ENCODE measurements around the gene PDE1A.
"Not testable (repeated sequence)": the region's sequence is repeated elsewhere in the genome, so short reads cannot be mapped to it uniquely, and the experiment has no call there.

PDE1A gene

GRCh38 chr2:182406221-182406620 is 20.6 kb downstream of the PDE1A start:
- no peak for DNase-seq (ENCODE audit: low read depth in 2 of 2)

GRCh38 chr2:182404975-182405561 is 21.8 kb downstream of the PDE1A start:
- no peak for DNase-seq (ENCODE audit: low read depth in 2 of 2)

GRCh38 chr2:182404092-182404491 is 22.7 kb downstream of the PDE1A start:
- DNase-seq (ENCODE audit: low read depth in 2 of 2) = no peak

GRCh38 chr2:182393270-182393760 is 33.5 kb downstream of the PDE1A start:
- DNase-seq (ENCODE audit: low read depth in 2 of 2) = no peak

DNA sequence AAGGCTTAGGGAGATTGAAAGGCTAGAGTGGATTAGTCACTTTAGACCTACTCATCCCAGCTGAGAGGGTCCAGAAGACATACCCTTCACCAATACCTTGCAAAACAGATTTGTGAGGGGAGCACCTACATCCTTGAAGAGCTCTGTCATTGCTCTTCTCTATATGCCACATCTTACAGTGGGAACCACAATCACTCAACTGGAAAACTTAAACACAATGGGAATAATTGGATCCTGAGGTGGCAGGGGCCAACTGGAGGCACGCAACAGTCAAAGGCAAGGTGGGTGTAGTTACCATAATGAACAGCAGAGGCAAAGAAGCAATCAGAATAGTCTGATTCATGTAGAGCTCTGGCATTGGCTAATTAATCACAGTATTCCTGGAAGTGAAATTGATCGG is 35.4 kb downstream of the PDE1A start:
- DNase-seq (ENCODE audit: low read depth in 2 of 2) = no peak

DNA sequence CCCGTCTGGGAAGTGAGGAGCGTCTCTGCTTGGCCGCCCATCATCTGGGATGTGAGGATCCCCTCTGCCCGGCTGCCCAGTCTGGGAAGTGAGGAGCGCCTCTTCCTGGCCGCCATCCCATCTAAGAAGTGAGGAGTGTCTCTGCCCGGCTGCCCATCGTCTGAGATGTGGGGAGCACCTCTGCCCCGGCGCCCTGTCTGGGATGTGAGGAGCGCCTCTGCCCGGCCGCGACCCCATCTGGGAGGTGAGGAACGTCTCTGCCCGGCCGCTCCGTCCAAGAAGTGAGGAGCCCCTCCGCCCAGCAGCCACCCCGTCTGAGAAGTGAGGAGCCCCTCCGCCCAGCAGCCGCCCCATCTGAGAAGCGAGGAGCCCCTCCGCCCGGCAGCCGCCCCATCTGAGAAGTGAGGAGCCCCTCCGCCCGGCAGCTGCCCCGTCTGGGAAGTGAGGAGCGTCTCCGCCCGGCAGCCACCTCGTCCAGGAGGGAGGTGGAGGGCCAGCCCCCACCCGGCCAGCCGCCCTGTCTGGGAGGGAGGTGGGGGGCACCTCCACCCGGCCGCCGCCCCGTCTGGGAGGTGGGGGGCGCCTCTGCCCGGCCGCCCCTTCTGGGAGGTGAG is 40.5 kb downstream of the PDE1A start:
- not testable (repeated sequence) for DNase-seq (ENCODE audit: low read depth in 2 of 2)

DNA sequence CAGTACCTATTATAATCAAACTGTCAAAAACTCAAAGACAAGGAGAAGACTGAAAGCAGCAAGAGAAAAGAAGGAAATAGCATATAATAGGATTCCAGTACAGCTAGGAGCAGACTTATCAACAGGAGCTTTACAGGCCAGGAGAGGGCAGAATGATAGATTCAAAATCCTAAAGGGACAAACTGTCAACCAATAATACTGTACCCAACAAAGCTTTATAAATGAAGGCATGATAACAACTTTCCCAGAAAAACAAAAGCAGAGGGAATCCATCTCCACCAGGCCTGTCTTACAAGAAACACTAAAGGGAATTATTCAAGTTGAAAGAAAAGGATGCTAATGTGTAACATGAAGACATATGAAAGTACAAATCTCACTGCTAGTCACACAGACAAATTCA is 42.0 kb downstream of the PDE1A start:
- no peak for DNase-seq (ENCODE audit: low read depth in 2 of 2)

GRCh38 chr2:182381225-182381624 is 45.6 kb downstream of the PDE1A start:
- no peak for DNase-seq (ENCODE audit: low read depth in 2 of 2)

- no peak for DNase-seq (ENCODE audit: low read depth in 2 of 2)
Observed at GRCh38 chr2:182379241-182379640, 47.6 kb downstream of the PDE1A start.

GRCh38 chr2:182378759-182379158 is 48.1 kb downstream of the PDE1A start:
- DNase-seq (ENCODE audit: low read depth in 2 of 2) = no peak

DNA sequence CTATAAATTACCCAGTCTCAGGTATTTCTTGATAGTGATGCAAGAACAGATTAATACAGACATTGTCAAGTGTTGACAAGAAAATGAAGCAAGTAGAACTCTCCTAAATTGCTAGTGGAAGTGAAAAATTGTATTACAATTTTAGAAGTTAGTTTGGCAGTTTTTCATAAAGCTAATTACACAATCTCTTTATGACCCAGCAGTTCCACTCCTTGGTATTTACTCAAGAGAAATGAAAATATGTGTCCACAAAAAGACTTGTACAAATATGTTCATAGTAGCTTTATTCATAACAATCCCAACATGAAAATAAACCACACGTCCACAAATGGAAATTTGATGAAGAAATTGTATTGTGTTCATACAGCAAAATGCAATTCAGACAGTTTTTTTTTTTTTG is 49.4 kb downstream of the PDE1A start:
- DNase-seq (ENCODE audit: low read depth in 2 of 2) = no peak

GRCh38 chr2:182375862-182376261 is 51.0 kb downstream of the PDE1A start:
- DNase-seq (ENCODE audit: low read depth in 2 of 2) = no peak

GRCh38 chr2:182372661-182373060 is 54.2 kb downstream of the PDE1A start:
- no peak for DNase-seq (ENCODE audit: low read depth in 2 of 2)

DNA sequence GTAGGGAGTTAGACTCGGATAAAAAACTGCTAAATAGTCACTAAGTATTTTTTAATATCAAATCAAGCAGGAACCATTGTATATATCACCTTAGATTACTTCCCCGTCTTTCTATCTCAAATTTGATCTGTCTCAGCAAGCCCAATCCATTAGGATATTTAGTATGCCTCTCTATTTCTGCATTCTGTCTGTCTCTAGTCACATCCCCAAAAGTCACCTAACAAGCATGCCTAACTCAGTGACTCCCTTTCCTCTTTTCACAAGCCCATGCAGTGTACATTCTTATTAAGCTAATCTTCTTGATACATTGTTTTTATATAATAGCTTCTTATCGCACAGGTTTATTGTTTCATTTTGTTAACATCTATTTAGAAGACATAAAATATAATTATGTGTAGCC is 57.8 kb downstream of the PDE1A start:
- no peak for DNase-seq (ENCODE audit: low read depth in 2 of 2)

DNA sequence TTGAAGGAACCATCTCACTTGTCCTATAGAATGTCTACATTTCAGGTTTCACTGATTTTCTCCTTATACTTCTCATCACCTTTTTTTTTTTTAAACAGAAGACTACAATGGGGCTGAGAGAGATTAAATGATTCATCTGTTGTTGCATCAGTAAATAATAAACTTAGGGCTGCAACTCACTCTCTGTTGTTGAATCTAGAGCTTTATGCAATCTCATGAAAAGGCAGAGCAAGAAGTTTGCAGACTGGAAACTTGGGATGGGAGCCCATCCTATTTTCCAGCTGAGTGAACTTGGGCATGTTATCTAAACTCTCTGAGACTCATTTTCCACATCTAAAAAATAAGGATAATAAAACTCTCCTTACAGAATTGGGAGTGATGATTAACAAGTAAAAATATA is 58.4 kb downstream of the PDE1A start:
- DNase-seq (ENCODE audit: low read depth in 2 of 2) = no peak

DNA sequence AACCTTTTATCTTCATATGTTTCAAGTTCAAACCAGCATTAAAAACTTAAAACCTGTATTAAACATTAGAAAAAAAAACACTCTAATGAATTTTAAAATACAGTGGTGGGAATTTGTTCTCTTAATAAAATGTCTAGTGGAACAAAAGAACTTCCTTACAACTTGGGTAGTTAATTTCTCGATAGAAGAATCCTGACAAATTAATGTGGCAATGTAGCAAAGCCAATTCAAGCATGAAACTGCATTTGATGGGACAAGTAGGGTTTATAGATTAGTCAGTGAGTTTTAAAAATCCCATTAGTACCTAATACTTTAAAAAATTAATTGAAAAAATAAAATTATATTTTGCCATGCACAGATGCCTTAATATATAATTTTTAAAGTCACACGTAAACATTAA is 59.4 kb downstream of the PDE1A start:
- DNase-seq (ENCODE audit: low read depth in 2 of 2) = no peak

- DNase-seq (ENCODE audit: low read depth in 2 of 2) = no peak
Observed at GRCh38 chr2:182366628-182367027, 60.2 kb downstream of the PDE1A start.

DNA sequence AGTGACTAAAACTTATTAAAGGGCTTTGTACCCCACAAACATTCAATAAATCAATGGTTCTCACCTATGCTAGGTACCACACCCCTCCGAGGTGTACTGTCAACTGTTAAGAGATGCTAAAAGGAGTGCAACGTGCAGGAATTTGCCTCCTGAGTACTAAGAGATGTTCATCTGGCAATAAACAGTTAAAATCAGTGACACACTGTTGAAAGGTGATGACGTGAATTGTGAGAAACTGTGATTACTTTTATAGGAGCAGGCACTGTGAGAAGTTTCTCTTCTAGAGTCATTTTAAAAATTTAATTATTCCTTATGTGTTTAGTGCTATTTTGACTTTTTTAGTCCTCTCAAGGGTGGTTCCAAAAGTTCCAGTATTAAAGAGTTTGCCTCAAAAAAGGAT is 61.0 kb downstream of the PDE1A start:
- no peak for DNase-seq (ENCODE audit: low read depth in 2 of 2)

GRCh38 chr2:182361477-182361876 is 65.4 kb downstream of the PDE1A start:
- no peak for DNase-seq (ENCODE audit: low read depth in 2 of 2)

DNA sequence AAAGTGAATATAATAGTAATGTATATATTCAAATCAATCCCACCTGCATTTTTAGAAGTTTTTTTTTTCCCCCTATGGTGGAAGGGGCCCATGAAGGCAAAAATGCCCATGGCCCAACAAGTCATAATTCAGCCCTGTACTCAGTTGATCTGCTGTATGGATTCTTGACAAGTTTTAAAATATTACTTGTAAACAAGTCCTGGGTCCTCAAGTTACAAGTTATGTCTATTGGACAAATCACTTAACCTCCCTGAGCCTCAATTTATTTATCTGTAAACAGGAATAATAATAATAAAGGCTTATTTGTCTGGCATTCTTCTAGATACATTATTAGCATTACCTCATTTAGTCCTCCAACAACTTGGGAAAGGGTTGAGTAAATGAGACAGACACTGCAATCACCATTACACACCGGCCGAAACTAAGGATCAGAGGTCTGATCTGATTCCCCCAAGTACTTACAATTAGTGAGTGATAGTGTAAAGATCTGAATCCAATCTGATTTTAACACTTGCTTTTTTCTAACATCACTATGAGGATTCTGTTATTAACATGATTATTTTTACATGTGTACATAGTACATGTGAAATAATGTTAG is 66.1 kb downstream of the PDE1A start:
- DNase-seq (ENCODE audit: low read depth in 2 of 2) = no peak

GRCh38 chr2:182359990-182360662 is 66.7 kb downstream of the PDE1A start:
- no peak for DNase-seq (ENCODE audit: low read depth in 2 of 2)

DNA sequence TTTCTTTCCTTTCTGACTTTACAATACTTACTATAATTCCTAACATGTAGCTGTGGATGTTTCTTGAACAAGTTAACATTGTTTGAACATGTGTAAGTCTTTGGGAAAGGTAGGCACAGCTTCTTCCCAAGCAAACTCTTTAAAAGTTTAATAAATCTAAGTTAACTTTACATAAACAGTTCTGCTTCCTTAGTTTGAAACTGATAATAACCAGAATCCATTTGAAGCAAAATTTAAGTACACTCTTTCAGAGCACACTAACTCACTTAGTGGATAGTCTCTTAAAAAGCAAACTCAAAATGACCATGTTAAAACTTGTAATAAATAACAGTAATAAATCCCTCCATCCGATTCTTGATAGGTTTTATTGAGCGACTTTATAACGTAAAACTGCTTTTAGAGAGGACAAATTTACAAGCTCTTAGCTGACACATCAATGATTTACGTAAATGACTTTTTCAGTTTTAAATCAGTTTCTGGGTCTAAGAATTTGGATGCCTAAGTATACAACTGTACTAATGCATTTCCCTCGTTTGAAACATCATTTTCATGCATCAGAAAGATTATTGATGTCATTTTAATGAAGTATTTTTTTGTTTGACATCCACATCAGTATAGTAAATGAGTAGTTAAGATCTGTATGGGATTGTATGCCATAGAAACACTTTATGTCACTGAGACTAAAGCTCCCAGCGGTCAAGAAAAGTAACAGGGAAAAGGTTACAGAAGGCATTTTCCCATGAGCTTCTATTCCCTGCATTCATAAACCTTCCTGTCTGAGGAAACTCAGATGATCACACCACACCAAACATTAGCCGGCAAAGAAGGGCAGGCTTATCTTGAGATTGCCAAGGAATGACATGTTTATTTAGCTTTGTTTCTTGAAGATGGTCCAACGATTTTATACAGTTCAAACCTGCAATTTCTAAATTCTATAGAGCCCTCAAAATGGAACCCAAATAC is 67.5 kb downstream of the PDE1A start:
- DNase-seq (ENCODE audit: low read depth in 2 of 2) = no peak

All from stimulated activated CD4-positive, alpha-beta T cell treated with anti-CD3 and anti-CD28 coated beads, Interleukin-15, amount 100 ng/mL, for 48 hours (primary cell).